Tibial nerve (tissue), 3 donors: Measurements from ENCODE around the gene USP6NL.

Experiments
- POLR2A ChIP-seq, 2 donors: fragments of 450-650 bp; IDR thresholded peaks; one replicate each; pipeline ENCODE4 v1.6.1; 2017; ENCODE audit warnings: antibody characterized with exemption in 2 of 2, mild to moderate bottlenecking in 2 of 2, moderate library complexity in 2 of 2
- TF ChIP-seq, protein P1 (sequence below), 5 experiments: fragments of 200-600 bp in 3 of 5; fragments of 450-650 bp in 2 of 5; sonication (generic) in 3 of 5; IDR thresholded peaks; one replicate each; pipeline ENCODE4 v1.5.1; 2016 to 2019; ENCODE audit warnings: antibody characterized with exemption in 5 of 5, mild to moderate bottlenecking in 3 of 5, moderate library complexity in 2 of 5

DNA sequence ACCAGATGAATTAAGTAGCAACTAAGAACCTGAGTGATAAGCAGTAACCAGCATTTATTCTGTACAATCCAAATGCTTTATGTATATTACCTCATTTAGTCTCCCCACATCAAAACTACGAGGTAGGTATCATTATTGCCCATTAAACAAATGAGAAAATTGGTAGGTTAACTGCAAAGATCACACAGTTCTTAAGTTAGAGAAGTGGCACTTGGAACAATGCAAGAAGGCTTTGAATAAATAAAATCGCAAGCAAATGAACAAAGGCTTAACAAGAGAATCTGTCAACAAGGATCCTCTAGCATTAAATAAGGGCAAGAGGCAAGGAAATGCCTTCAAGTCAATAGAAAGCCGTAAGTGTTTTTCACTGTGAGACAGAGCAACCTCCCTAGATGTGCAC, 70.2 kb downstream of the USP6NL start:
- TF ChIP-seq, protein P1, sequence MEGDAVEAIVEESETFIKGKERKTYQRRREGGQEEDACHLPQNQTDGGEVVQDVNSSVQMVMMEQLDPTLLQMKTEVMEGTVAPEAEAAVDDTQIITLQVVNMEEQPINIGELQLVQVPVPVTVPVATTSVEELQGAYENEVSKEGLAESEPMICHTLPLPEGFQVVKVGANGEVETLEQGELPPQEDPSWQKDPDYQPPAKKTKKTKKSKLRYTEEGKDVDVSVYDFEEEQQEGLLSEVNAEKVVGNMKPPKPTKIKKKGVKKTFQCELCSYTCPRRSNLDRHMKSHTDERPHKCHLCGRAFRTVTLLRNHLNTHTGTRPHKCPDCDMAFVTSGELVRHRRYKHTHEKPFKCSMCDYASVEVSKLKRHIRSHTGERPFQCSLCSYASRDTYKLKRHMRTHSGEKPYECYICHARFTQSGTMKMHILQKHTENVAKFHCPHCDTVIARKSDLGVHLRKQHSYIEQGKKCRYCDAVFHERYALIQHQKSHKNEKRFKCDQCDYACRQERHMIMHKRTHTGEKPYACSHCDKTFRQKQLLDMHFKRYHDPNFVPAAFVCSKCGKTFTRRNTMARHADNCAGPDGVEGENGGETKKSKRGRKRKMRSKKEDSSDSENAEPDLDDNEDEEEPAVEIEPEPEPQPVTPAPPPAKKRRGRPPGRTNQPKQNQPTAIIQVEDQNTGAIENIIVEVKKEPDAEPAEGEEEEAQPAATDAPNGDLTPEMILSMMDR (IDR thresholded peaks at IDR 0.05), result no peak
- no peak for TF ChIP-seq POLR2A (IDR thresholded peaks at IDR 0.05)
